Epithelial cell of prostate (primary cell): ENCODE measurements around the gene ROMO1.
"Not testable (repeated sequence)": the region's sequence is repeated elsewhere in the genome, so short reads cannot be mapped to it uniquely, and the experiment has no call there.

Experiments
- DNase-seq: peaks from one replicate; pipeline ENCODE4 v3.0.0-alpha.2; 2011; ENCODE audit warnings: low read depth, low spot score
- H3K27ac ChIP-seq: fragments of 450-650 bp; 2 replicates; pipeline ENCODE4 v1.5.1; 2017; ENCODE audit warnings: mild to moderate bottlenecking

The ROMO1 gene

GRCh38 chr20:35709259-35709658 is 10.1 kb downstream of the ROMO1 start:
- no peak for DNase-seq
- H3K27ac ChIP-seq: peak overlapping the region; percentile 9

- H3K27ac ChIP-seq: no peak overlapping the region
- DNase-seq: no peak
Observed at GRCh38 chr20:35710039-35710438, 10.8 kb downstream of the ROMO1 start.

- H3K27ac ChIP-seq: no peak overlapping the region
Observed at GRCh38 chr20:35710884-35711587, 11.8 kb downstream of the ROMO1 start.

GRCh38 chr20:35711588-35712209 is 12.5 kb downstream of the ROMO1 start:
- no peak overlapping the region for H3K27ac ChIP-seq
- DNase-seq: no peak

More at GRCh38 chr20:35710884-35711587, 11.8 kb downstream of the ROMO1 start:
- DNase-seq: no peak

- not testable (repeated sequence) for H3K27ac ChIP-seq, DNase-seq
Observed at GRCh38 chr20:35713120-35713519, 13.9 kb downstream of the ROMO1 start.

GRCh38 chr20:35714127-35714526 is 14.9 kb downstream of the ROMO1 start:
- H3K27ac ChIP-seq: no peak overlapping the region
- no peak for DNase-seq

GRCh38 chr20:35715652-35716051 is 16.4 kb downstream of the ROMO1 start:
- DNase-seq: no peak
- H3K27ac ChIP-seq: no peak overlapping the region

GRCh38 chr20:35716330-35716729 is 17.1 kb downstream of the ROMO1 start:
- no peak for DNase-seq
- no peak overlapping the region for H3K27ac ChIP-seq

- DNase-seq, H3K27ac ChIP-seq: not testable (repeated sequence)
Observed at GRCh38 chr20:35718321-35718720, 19.1 kb downstream of the ROMO1 start.

- no peak for DNase-seq
- H3K27ac ChIP-seq: no peak overlapping the region
Observed at GRCh38 chr20:35718972-35719635, 19.9 kb downstream of the ROMO1 start.

GRCh38 chr20:35719717-35720116 is 20.5 kb downstream of the ROMO1 start:
- H3K27ac ChIP-seq: no peak overlapping the region
- no peak for DNase-seq

GRCh38 chr20:35720165-35721123 is 21.2 kb downstream of the ROMO1 start:
- no peak for DNase-seq
- H3K27ac ChIP-seq: no peak overlapping the region

- H3K27ac ChIP-seq: no peak overlapping the region
Observed at GRCh38 chr20:35721219-35721618, 22.0 kb downstream of the ROMO1 start.

GRCh38 chr20:35721621-35722020 is 22.4 kb downstream of the ROMO1 start:
- DNase-seq: no peak
- no peak overlapping the region for H3K27ac ChIP-seq

More at GRCh38 chr20:35721219-35721618, 22.0 kb downstream of the ROMO1 start:
- no peak for DNase-seq

GRCh38 chr20:35723275-35723639 is 24.1 kb downstream of the ROMO1 start:
- not testable (repeated sequence) for DNase-seq, H3K27ac ChIP-seq

GRCh38 chr20:35723652-35724320 is 24.6 kb downstream of the ROMO1 start:
- not testable (repeated sequence) for H3K27ac ChIP-seq, DNase-seq

- H3K27ac ChIP-seq: no peak overlapping the region
- no peak for DNase-seq
Observed at GRCh38 chr20:35724321-35725230, 25.4 kb downstream of the ROMO1 start.

- DNase-seq: no peak
Observed at GRCh38 chr20:35726842-35727711, 27.9 kb downstream of the ROMO1 start.

More at GRCh38 chr20:35726842-35727711, 27.9 kb downstream of the ROMO1 start:
- no peak overlapping the region for H3K27ac ChIP-seq
